Endodermal cell (in vitro differentiated cells): ENCODE measurements around the gene RASAL2. TPM values are rescaled to one million over a fixed set of nuclear protein-coding genes. Genes with fewer than 3 reads are reported as not detected.

Experiments
- DNase-seq: peaks from one replicate; pipeline ENCODE4 v3.0.0-alpha.2; 2017
- H3K27ac ChIP-seq: 2 replicates; pipeline ENCODE4 v1.5.1; 2013; ENCODE audit warnings: mild to moderate bottlenecking, low read depth, low read length, moderate library complexity
- H3K27me3 ChIP-seq: 2 replicates; pipeline ENCODE4 v1.6.1; 2013; ENCODE audit warnings: mild to moderate bottlenecking, low read length, moderate library complexity; ENCODE audit not compliant: insufficient read depth, control insufficient read depth, poor library complexity, severe bottlenecking
- H3K36me3 ChIP-seq: 2 replicates; pipeline ENCODE4 v1.7.0; 2013; ENCODE audit warnings: mild to moderate bottlenecking, low read length, moderate library complexity; ENCODE audit not compliant: control insufficient read depth, insufficient read depth
- H3K4me1 ChIP-seq: one replicate; pipeline ENCODE4 v1.7.0; 2013; ENCODE audit warnings: low read length; ENCODE audit not compliant: control insufficient read depth, insufficient read depth
- H3K4me3 ChIP-seq: 2 replicates; pipeline ENCODE4 v1.5.1; 2013; ENCODE audit warnings: mild to moderate bottlenecking, low read length, moderate library complexity
- H3K9ac ChIP-seq: 2 replicates; pipeline ENCODE4 v1.6.1; 2013; ENCODE audit warnings: mild to moderate bottlenecking, low read length, moderate library complexity; ENCODE audit not compliant: poor library complexity, severe bottlenecking; ENCODE audit errors: extremely low read depth
- H3K9me3 ChIP-seq: 2 replicates; pipeline ENCODE4 v1.6.1; 2013; ENCODE audit warnings: mild to moderate bottlenecking, low read length, moderate library complexity; ENCODE audit not compliant: control insufficient read depth
- H3K27ac Mint-ChIP-seq: 2 replicates; pipeline ENCODE4 v1.8.0; 2020; ENCODE audit warnings: mixed read lengths
- H3K27me3 Mint-ChIP-seq: 2 replicates; pipeline ENCODE4 v1.8.0; 2021; ENCODE audit warnings: mild to moderate bottlenecking, mixed read lengths; ENCODE audit not compliant: insufficient read depth
- H3K36me3 Mint-ChIP-seq: 2 replicates; pipeline ENCODE4 v1.8.0; 2020; ENCODE audit warnings: low read depth, mixed read lengths
- H3K4me1 Mint-ChIP-seq: 2 replicates; pipeline ENCODE4 v1.8.0; 2020; ENCODE audit warnings: mixed read lengths
- H3K4me3 Mint-ChIP-seq: 2 replicates; pipeline ENCODE4 v1.8.0; 2020; ENCODE audit warnings: mild to moderate bottlenecking, moderate library complexity, mixed read lengths
- H3K9me3 Mint-ChIP-seq: 2 replicates; pipeline ENCODE4 v1.8.0; 2020; ENCODE audit warnings: mild to moderate bottlenecking, mixed read lengths
- CTCF ChIP-seq: fragments of 200-600 bp; sonication (generic); conservative IDR thresholded peaks from 2 replicates; pipeline ENCODE4 v1.5.0; 2021; ENCODE audit warnings: antibody characterized with exemption, mild to moderate bottlenecking
- WGBS, 2 experiments: methylation state at CpG; one replicate each; pipeline versions ENCODE4 v1.1.5 to v1.1.7; 2013; ENCODE audit warnings: missing lambda C conversion rate in 2 of 2, mixed read lengths in 1 of 2; ENCODE audit not compliant: insufficient coverage in 1 of 2, insufficient read length in 1 of 2; 5-methylcytosine and 5-hydroxymethylcytosine counted together
- total RNA-seq, 2 donors: library from RNA; stranded (reverse); fragmentation: NEBNext Ultra II Directional in 1 of 2; extraction: Animal tissue kit (Norgen Biotek cat#: 25700) in 1 of 2; gene quantifications; 2 replicates in 1 of 2; 3 replicates in 1 of 2; pipeline ENCODE4 v1.2.1, GENCODE V29; 2021

The RASAL2 gene
- total RNA-seq, 2 donors from 2014 or later, result 21.8 to 22.1 TPM

GRCh38 chr1:178528228-178528952, 434.5 kb downstream of the RASAL2 start:
- Mint-ChIP-seq H3K36me3 (no peaks in the 10 kb centered on the region), H3K9me3 (no peaks in the 10 kb centered on the region), H3K4me3 (no peak overlapping the region), H3K27ac (no peak overlapping the region), H3K27me3 (no peaks in the 10 kb centered on the region), H3K4me1 (no peaks in the 10 kb centered on the region)
- WGBS, 2 experiments, result 91 to 93% methylated on average over 10 of the region's 10 CpGs
- no peak overlapping the region for H3K4me3 ChIP-seq
- H3K4me1 ChIP-seq, result no peaks in the 10 kb centered on the region
- H3K9me3 ChIP-seq, result no peaks in the 10 kb centered on the region
- H3K27ac ChIP-seq, result no peak overlapping the region
- no peak overlapping the region for H3K9ac ChIP-seq
- DNase-seq, result peak; percentile 35
- no peak for TF ChIP-seq CTCF
- no peaks in the 10 kb centered on the region for H3K36me3 ChIP-seq
- no peaks in the 10 kb centered on the region for H3K27me3 ChIP-seq

- H3K9ac ChIP-seq, result no peak overlapping the region
- Mint-ChIP-seq H3K27me3 (no peaks in the 10 kb centered on the region), H3K4me3 (no peak overlapping the region), H3K36me3 (no peaks in the 10 kb centered on the region), H3K9me3 (no peaks in the 10 kb centered on the region), H3K27ac (no peak overlapping the region), H3K4me1 (no peaks in the 10 kb centered on the region)
- no peaks in the 10 kb centered on the region for H3K27me3 ChIP-seq
- H3K9me3 ChIP-seq, result no peaks in the 10 kb centered on the region
- no peak overlapping the region for H3K4me3 ChIP-seq
- H3K4me1 ChIP-seq, result no peaks in the 10 kb centered on the region
- TF ChIP-seq CTCF, result no peak
- no peaks in the 10 kb centered on the region for H3K36me3 ChIP-seq
- no peak overlapping the region for H3K27ac ChIP-seq
- WGBS, 2 experiments, result 91 to 94% methylated on average over 2 to 4 of the region's 4 CpGs
- DNase-seq, result no peak
Observed at GRCh38 chr1:178528953-178529335, 435.0 kb downstream of the RASAL2 start.

GRCh38 chr1:178529364-178530036, 435.6 kb downstream of the RASAL2 start:
- Histone ChIP-seq H3K36me3 (no peaks in the 10 kb centered on the region), H3K9ac (no peak overlapping the region), H3K4me1 (no peaks in the 10 kb centered on the region), H3K9me3 (no peaks in the 10 kb centered on the region), H3K4me3 (no peak overlapping the region), H3K27ac (no peak overlapping the region), H3K27me3 (no peaks in the 10 kb centered on the region)
- no peak overlapping the region for H3K27ac Mint-ChIP-seq
- 86 to 92% methylated on average over 2 to 8 of the region's 8 CpGs for WGBS, 2 experiments
- no peaks in the 10 kb centered on the region for H3K36me3 Mint-ChIP-seq
- H3K4me1 Mint-ChIP-seq, result no peaks in the 10 kb centered on the region
- DNase-seq, result peak; percentile 80
- H3K4me3 Mint-ChIP-seq, result no peak overlapping the region
- H3K9me3 Mint-ChIP-seq, result no peaks in the 10 kb centered on the region
- H3K27me3 Mint-ChIP-seq, result no peaks in the 10 kb centered on the region
- TF ChIP-seq CTCF, result peak; percentile 65
